HepG2 (cell line): ENCODE measurements around the gene PLA2G4D. TPM values are rescaled to one million over a fixed set of nuclear protein-coding genes. Genes with fewer than 3 reads are reported as not detected.

ENCODE experiments used
- AKAP8 ChIP-seq: sonication (generic); formaldehyde crosslinking; IDR thresholded peaks from 2 replicates; pipeline ENCODE4 v1.5.1; 2020; ENCODE audit warnings: mild to moderate bottlenecking, missing genetic modification reagents
- ARNT ChIP-seq: fragments of 450-650 bp; IDR thresholded peaks from 2 replicates; pipeline ENCODE4 v1.6.1; 2017
- ATF1 ChIP-seq: IDR thresholded peaks from 2 replicates; pipeline ENCODE4 v1.6.1; 2016; ENCODE audit warnings: mild to moderate bottlenecking, control low read depth
- CHCHD3 ChIP-seq: sonication (generic); formaldehyde crosslinking; IDR thresholded peaks from 2 replicates; pipeline ENCODE4 v1.8.0; 2022; ENCODE audit warnings: mild to moderate bottlenecking, missing genetic modification reagents, moderate library complexity
- CREM ChIP-seq, 2 experiments: sonication (generic) in 1 of 2; formaldehyde crosslinking in 1 of 2; IDR thresholded peaks; 2 replicates each; pipeline versions ENCODE4 v1.4.0 to v1.6.1; 2016 to 2020; ENCODE audit warnings: antibody characterized with exemption in 1 of 2, mild to moderate bottlenecking in 1 of 2, missing genetic modification reagents in 1 of 2
- DMAP1 ChIP-seq: IDR thresholded peaks from 2 replicates; pipeline ENCODE4 v1.6.1; 2016
- GLMP ChIP-seq: sonication (generic); formaldehyde crosslinking; IDR thresholded peaks from 2 replicates; pipeline ENCODE4 v1.9.0; 2021; ENCODE audit warnings: missing genetic modification reagents, mild to moderate bottlenecking, borderline replicate concordance
- GTF2F1 ChIP-seq: fragments of 150-350 bp; IDR thresholded peaks from 2 replicates; pipeline ENCODE4 v1.6.1; 2014; ENCODE audit warnings: low read length
- HOXD1 ChIP-seq: sonication (generic); formaldehyde crosslinking; IDR thresholded peaks from 2 replicates; pipeline ENCODE4 v1.5.0; 2020; ENCODE audit warnings: missing genetic modification reagents
- MEIS1 ChIP-seq: sonication (generic); formaldehyde crosslinking; IDR thresholded peaks from 2 replicates; pipeline ENCODE4 v1.9.0; 2021; ENCODE audit warnings: mild to moderate bottlenecking, missing genetic modification reagents, moderate library complexity, borderline replicate concordance
- POLR2AphosphoS5 ChIP-seq: IDR thresholded peaks from 2 replicates; pipeline ENCODE4 v1.6.1; 2012; ENCODE audit warnings: low read depth, low read length
- RNF2 ChIP-seq: fragments of 450-650 bp; conservative IDR thresholded peaks from 2 replicates; pipeline ENCODE4 v1.6.1; 2016; ENCODE audit warnings: low read depth
- SNAPC2 ChIP-seq: sonication (generic); formaldehyde crosslinking; IDR thresholded peaks from 2 replicates; pipeline ENCODE4 v1.8.1; 2022; ENCODE audit warnings: mild to moderate bottlenecking, missing genetic modification reagents
- SP1 ChIP-seq, 2 experiments: fragments of 450-650 bp in 1 of 2; sonication (generic) in 1 of 2; formaldehyde crosslinking in 1 of 2; IDR thresholded peaks; 2 replicates each; pipeline versions ENCODE4 v1.4.0 to v1.6.1; 2016 to 2020; ENCODE audit warnings: missing genetic modification reagents in 1 of 2
- TGIF2 ChIP-seq: IDR thresholded peaks from 2 replicates; pipeline ENCODE4 v1.6.1; 2016; ENCODE audit warnings: control low read depth, missing compliant biosample characterization
- ZNF12 ChIP-seq: sonication (generic); formaldehyde crosslinking; IDR thresholded peaks from 2 replicates; pipeline ENCODE4 v1.5.0; 2020; ENCODE audit warnings: missing genetic modification reagents
- ZNF230 ChIP-seq: sonication (generic); formaldehyde crosslinking; IDR thresholded peaks from 2 replicates; pipeline ENCODE4 v1.4.0; 2020; ENCODE audit warnings: mild to moderate bottlenecking, missing genetic modification reagents
- ZNF430 ChIP-seq: sonication (generic); formaldehyde crosslinking; IDR thresholded peaks from 2 replicates; pipeline ENCODE4 v1.9.0; 2021; ENCODE audit warnings: mild to moderate bottlenecking, missing genetic modification reagents
- ZNF501 ChIP-seq: sonication (generic); formaldehyde crosslinking; IDR thresholded peaks from 2 replicates; pipeline ENCODE4 v1.5.1; 2020; ENCODE audit warnings: mild to moderate bottlenecking, moderate library complexity, missing genetic modification reagents
- ZNF563 ChIP-seq: sonication (generic); formaldehyde crosslinking; IDR thresholded peaks from 2 replicates; pipeline ENCODE4 v1.8.0; 2022; ENCODE audit warnings: mild to moderate bottlenecking, moderate library complexity, missing genetic modification reagents
- ZNF598 ChIP-seq: sonication (generic); formaldehyde crosslinking; IDR thresholded peaks from 2 replicates; pipeline ENCODE4 v1.5.1; 2020; ENCODE audit warnings: mild to moderate bottlenecking, missing genetic modification reagents, borderline replicate concordance
- ZNF850 ChIP-seq: sonication (generic); formaldehyde crosslinking; conservative IDR thresholded peaks from 2 replicates; pipeline ENCODE4 v1.9.0; 2021; ENCODE audit warnings: mild to moderate bottlenecking, missing genetic modification reagents
- polyA plus RNA-seq, 8 experiments: library from polyadenylated mRNA; depleted of rRNA in 3 of 8; stranded (reverse) in 7 of 8; unstranded in 1 of 8; fragments of >200 nt; fragmentation: Illumina TruSeq in 4 of 8; extraction: Trizol in 4 of 8; gene quantifications; 2 replicates each; pipeline versions ENCODE4 v1.2.1 to v1.2.3, GENCODE V29; 2011 to 2016; ENCODE audit warnings: low read depth in 4 of 8, missing spikeins in 1 of 8, mixed read lengths in 1 of 8; ENCODE audit not compliant: insufficient read depth in 1 of 8
- total RNA-seq, 5 experiments: library from RNA; depleted of rRNA; stranded (reverse); fragments of >200 nt; fragmentation: Illumina TruSeq; extraction: Trizol; gene quantifications; 2 replicates each; pipeline ENCODE4 v1.2.3, GENCODE V29; 2016; ENCODE audit warnings: low read depth in 1 of 5
- TF ChIP-seq, protein P1 (sequence below): sonication (generic); formaldehyde crosslinking; IDR thresholded peaks from 2 replicates; pipeline ENCODE4 v1.4.0; 2020; ENCODE audit warnings: mild to moderate bottlenecking, low read depth, missing genetic modification reagents
- TF ChIP-seq, protein P2 (sequence below): sonication (generic); formaldehyde crosslinking; IDR thresholded peaks from 2 replicates; pipeline ENCODE4 v1.4.0; 2020; ENCODE audit warnings: missing genetic modification reagents
- TF ChIP-seq, protein P3 (sequence below): sonication (generic); formaldehyde crosslinking; conservative IDR thresholded peaks from 2 replicates; pipeline ENCODE4 v1.4.0; 2020; ENCODE audit warnings: missing genetic modification reagents

The PLA2G4D gene
- total and polyA plus RNA-seq, 2 of the 13 experiments (the other 11 are each of a cell fraction or from before 2014, with no cell fraction given) = 0.04 to 0.21 TPM

DNA sequence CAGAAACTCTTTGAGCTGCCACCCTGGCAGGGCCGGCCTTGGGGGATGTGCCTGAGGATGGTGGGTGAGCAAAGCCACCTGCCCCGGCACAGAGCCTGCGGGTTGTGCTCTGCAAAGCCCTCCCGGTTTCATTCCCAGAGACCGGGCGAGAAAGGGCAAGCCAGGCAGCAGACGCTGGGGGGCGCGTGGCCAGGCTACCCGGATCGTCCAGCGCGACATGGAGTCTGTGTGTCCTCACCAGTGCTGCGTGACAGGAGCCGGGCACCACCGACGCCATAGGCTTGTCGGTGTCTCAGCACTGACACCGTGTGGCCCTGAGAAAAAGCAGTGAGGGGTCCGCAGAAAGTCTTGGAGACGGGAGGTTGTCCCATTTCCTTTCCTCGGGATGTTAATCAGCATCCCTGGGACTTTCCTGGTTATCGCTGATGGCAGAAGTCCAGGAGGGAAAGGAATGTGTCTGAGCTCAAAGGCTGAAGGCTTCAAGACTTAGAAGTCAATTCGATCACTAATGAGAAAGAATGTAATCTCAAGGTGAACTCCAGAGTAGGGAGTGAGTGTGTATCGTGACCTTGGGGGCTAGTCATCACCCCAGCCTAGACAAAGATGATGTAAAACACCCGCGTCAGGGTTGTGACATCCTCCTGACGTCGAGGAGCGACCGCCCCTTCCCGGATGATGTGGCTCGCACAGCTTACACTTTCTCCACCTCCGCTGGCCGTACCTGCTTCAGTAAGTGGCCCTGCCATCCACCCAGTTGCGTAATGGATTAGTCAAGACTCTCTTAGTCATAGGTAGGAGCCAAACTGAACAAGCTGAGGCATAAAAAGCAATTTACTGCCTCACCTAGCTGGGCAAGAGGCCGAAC is 37.2 kb downstream of the PLA2G4D start (continued):
- TF ChIP-seq POLR2AphosphoS5 (no peak), RNF2 (peak; percentile 58; the same call in 1 of the 2 replicates), GLMP (CRISPR knock-in tag) (no peak), CREM (IDR thresholded peaks at IDR 0.05) (peak; percentile 44; the same call in 1 of the 2 replicates), CREM (CRISPR knock-in tag; IDR thresholded peaks at IDR 0.05) (no peak), AKAP8 (no peak), HOXD1 (CRISPR knock-in tag) (no peak), GTF2F1 (no peak), ZNF501 (CRISPR knock-in tag) (no peak), ARNT (no peak), DMAP1 (CRISPR knock-in tag) (peak; percentile 53; the same call in 1 of the 2 replicates), TGIF2 (0 out of 2 replicates have a peak, but pooled peaks have one; percentile 21), ZNF563 (CRISPR knock-in tag) (peak; percentile 91), ATF1 (CRISPR knock-in tag) (peak; percentile 1; the same call in 1 of the 2 replicates), SP1 (IDR thresholded peaks at IDR 0.05) (no peak), SP1 (CRISPR knock-in tag; IDR thresholded peaks at IDR 0.05) (peak; percentile 19; the same call in 1 of the 2 replicates), SNAPC2 (no peak; the same call in 1 of the 2 replicates), ZNF598 (CRISPR knock-in tag) (no peak; the same call in 1 of the 2 replicates), CHCHD3 (CRISPR knock-in tag) (no peak), ZNF230 (0 out of 2 replicates have a peak, but pooled peaks have one; percentile 57), ZNF430 (CRISPR knock-in tag) (peak; percentile 54; the same call in 1 of the 2 replicates), MEIS1 (CRISPR knock-in tag) (peak; percentile 61; the same call in 1 of the 2 replicates), ZNF12 (CRISPR knock-in tag) (no peak), ZNF850 (CRISPR knock-in tag) (no peak)
- TF ChIP-seq, protein P1, sequence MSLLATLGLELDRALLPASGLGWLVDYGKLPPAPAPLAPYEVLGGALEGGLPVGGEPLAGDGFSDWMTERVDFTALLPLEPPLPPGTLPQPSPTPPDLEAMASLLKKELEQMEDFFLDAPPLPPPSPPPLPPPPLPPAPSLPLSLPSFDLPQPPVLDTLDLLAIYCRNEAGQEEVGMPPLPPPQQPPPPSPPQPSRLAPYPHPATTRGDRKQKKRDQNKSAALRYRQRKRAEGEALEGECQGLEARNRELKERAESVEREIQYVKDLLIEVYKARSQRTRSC (CRISPR knock-in tag) = 0 out of 2 replicates have a peak, but pooled peaks have one; percentile 37
- TF ChIP-seq, protein P2, sequence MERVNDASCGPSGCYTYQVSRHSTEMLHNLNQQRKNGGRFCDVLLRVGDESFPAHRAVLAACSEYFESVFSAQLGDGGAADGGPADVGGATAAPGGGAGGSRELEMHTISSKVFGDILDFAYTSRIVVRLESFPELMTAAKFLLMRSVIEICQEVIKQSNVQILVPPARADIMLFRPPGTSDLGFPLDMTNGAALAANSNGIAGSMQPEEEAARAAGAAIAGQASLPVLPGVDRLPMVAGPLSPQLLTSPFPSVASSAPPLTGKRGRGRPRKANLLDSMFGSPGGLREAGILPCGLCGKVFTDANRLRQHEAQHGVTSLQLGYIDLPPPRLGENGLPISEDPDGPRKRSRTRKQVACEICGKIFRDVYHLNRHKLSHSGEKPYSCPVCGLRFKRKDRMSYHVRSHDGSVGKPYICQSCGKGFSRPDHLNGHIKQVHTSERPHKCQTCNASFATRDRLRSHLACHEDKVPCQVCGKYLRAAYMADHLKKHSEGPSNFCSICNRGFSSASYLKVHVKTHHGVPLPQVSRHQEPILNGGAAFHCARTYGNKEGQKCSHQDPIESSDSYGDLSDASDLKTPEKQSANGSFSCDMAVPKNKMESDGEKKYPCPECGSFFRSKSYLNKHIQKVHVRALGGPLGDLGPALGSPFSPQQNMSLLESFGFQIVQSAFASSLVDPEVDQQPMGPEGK (CRISPR knock-in tag) = 0 out of 2 replicates have a peak, but pooled peaks have one; percentile 40
- TF ChIP-seq, protein P3, sequence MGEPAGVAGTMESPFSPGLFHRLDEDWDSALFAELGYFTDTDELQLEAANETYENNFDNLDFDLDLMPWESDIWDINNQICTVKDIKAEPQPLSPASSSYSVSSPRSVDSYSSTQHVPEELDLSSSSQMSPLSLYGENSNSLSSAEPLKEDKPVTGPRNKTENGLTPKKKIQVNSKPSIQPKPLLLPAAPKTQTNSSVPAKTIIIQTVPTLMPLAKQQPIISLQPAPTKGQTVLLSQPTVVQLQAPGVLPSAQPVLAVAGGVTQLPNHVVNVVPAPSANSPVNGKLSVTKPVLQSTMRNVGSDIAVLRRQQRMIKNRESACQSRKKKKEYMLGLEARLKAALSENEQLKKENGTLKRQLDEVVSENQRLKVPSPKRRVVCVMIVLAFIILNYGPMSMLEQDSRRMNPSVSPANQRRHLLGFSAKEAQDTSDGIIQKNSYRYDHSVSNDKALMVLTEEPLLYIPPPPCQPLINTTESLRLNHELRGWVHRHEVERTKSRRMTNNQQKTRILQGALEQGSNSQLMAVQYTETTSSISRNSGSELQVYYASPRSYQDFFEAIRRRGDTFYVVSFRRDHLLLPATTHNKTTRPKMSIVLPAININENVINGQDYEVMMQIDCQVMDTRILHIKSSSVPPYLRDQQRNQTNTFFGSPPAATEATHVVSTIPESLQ = no peak
